Heart right ventricle (tissue), 16 donors: ENCODE measurements around the gene INSYN2B. TPM values are rescaled to one million over a fixed set of nuclear protein-coding genes. Genes with fewer than 3 reads are reported as not detected.
A peak's percentile ranks its signal among the peaks of the same experiment; 100 is the strongest.

Experiments
- ATAC-seq, 8 donors: fragments of 200-7000 bp; cut with Tn5 transposase; one replicate each; pipeline ENCODE4 v1.9.1; 2020; ENCODE audit warnings: mild to moderate bottlenecking in 8 of 8, moderate library complexity in 8 of 8, moderate number of reproducible peaks in 1 of 8
- DNase-seq, 2 donors: peaks; one replicate each; pipeline ENCODE4 v3.0.0-alpha.2; 2020
- H3K27ac ChIP-seq, 10 donors: fragments of 200-600 bp; sonication (generic) in 2 of 10; one replicate each; pipeline versions ENCODE4 v1.5.0 to v1.8.0; 2020 to 2022; ENCODE audit warnings: mild to moderate bottlenecking in 3 of 10
- H3K27me3 ChIP-seq, 7 donors: fragments of 200-600 bp; one replicate each; pipeline ENCODE4 v1.8.0; 2021 to 2022; ENCODE audit warnings: mild to moderate bottlenecking in 2 of 7
- H3K36me3 ChIP-seq, 9 donors: fragments of 200-600 bp; sonication (generic) in 1 of 9; one replicate each; pipeline versions ENCODE4 v1.5.0 to v1.8.0; 2020 to 2022; ENCODE audit warnings: mild to moderate bottlenecking in 2 of 9
- H3K4me1 ChIP-seq, 9 donors: fragments of 200-600 bp; sonication (generic) in 1 of 9; one replicate each; pipeline versions ENCODE4 v1.5.0 to v1.8.0; 2020 to 2022; ENCODE audit warnings: mild to moderate bottlenecking in 4 of 9
- H3K4me3 ChIP-seq, 10 donors: fragments of 200-600 bp; sonication (generic) in 2 of 10; one replicate each; pipeline versions ENCODE4 v1.5.0 to v1.8.0; 2020 to 2022; ENCODE audit warnings: mild to moderate bottlenecking in 7 of 10, moderate library complexity in 2 of 10
- H3K9me3 ChIP-seq, 11 donors: fragments of 200-600 bp in 10 of 11; sonication (generic) in 2 of 11; one replicate each; pipeline versions ENCODE4 v1.5.0 to v1.8.0; 2013 to 2022; ENCODE audit warnings: mild to moderate bottlenecking in 2 of 11, control low read depth in 1 of 11, moderate library complexity in 1 of 11
- CTCF ChIP-seq, 9 donors: fragments of 200-600 bp; sonication (generic) in 2 of 9; IDR thresholded peaks; one replicate each; pipeline versions ENCODE4 v1.5.0 to v1.8.0; 2021 to 2022; ENCODE audit warnings: antibody characterized with exemption in 9 of 9, mild to moderate bottlenecking in 5 of 9, moderate library complexity in 1 of 9
- WGBS, 2 donors: extraction: QIAGEN DNeasy Blood & Tissue Kit; methylation state at CpG; one replicate each; pipeline ENCODE4 v1.1.7; 2013; ENCODE audit warnings: inconsistent platforms in 1 of 2; 5-methylcytosine and 5-hydroxymethylcytosine counted together
- intact Hi-C, 10 donors: fragments of 100-400 bp; cut with DNase I; formaldehyde crosslinking; loops; one replicate each; pipeline versions ENCODE4 v1.11.1 to v1.14.2; 2022
- long read RNA-seq, 3 donors: library from polyadenylated mRNA; unstranded; transcript quantifications; one replicate each; pipeline ENCODE4 v2.0.0, GENCODE V29; 2020 to 2021
- polyA plus RNA-seq, 2 donors: library from polyadenylated mRNA; stranded (reverse); fragments of 200-250 nt; gene quantifications; one replicate each; pipeline ENCODE4 v1.2.3, GENCODE V29; 2013
- total RNA-seq, 10 donors: library from RNA; stranded (reverse); fragmentation: NEBNext Ultra II Directional in 3 of 10; extraction: Animal tissue kit (Norgen Biotek cat#: 25700) in 3 of 10; gene quantifications; one replicate each; pipeline versions ENCODE4 v1.2.1 to v1.2.4, GENCODE V29; 2021 to 2023
- donor health status: Arrhythmogenic right ventricular cardiomyopathy.
- donor health status: ischemic (EF 13 %, LVEDD 7.1; RV severe dilation, severe dysfunction).
- donor health status: healthy with polysubstance abuse.
- donor health status: DM: no; HTN: yes; CAD: no.
- donor health status: DM: no; HTN: no; CAD: no.
- donor health status: ischemic (EF 25% LVEDD 6.9; RV normal size, moderate dysfunction).
- donor health status: ischemic (EF 25% LVEDD 5.7; RV mildly dilated, moderate dysfunction).
- donor health status: healthy.
- donor health status: DM: yes; HTN: yes; CAD: no.
- donor health status: Ischemic cardiomyopathy.
- donor health status: ischemic (EF 35%, LVEDD 5.7; RV mildly dilated, moderate dysfunction).
- donor health status: nonischemic (EF 11% LVEDD 7.7; RV severe dilation, severe dysfunction).
- donor health status: DM: yes; HTN: yes; CAD: no.
- donor health status: PGD.
- donor health status: ischemic (EF 29% LVEDD 5.4; RV normal size, mild dysfunction).
- donor health status: nonischemic (EF 23%, LVEDD 6.1; RV moderate dilation, normal function).

Gene INSYN2B
- under 1 TPM in 4 of 10 donors, not detected in 6; 0.13 to 0.87 (median 0.19) TPM for total RNA-seq
- polyA plus RNA-seq: under 1 TPM in 1 of 2 donors, not detected in 1; 0.09 TPM
- long read RNA-seq, donor 1, partial matches to known transcripts: 1 of 1 reads
- long read RNA-seq, donor 1, other reads (novel, unspliced or antisense): 0 of 1 reads
- long read RNA-seq, donor 2: 0 reads
- long read RNA-seq, donor 3, partial matches to known transcripts: 0 of 1 reads
- long read RNA-seq, donor 3, other reads (novel, unspliced or antisense): 1 of 1 reads

- peaks cover 0 to 26% (median 0%) of the 10 kb centered on the region in 9 donors for H3K36me3 ChIP-seq
- H3K27ac ChIP-seq: peak within 1 kb of the TSS in 1 of 10 donors; percentile 41
- DNase-seq (peak; percentile 36 to 40), ATAC-seq (peak; percentile 75 to 89 (median 86))
- peak within 1 kb of the TSS in 7 of 10 donors; percentile 12 to 38 (median 25) for H3K4me3 ChIP-seq
- peaks cover 0 to 53% (median 23%) of the 10 kb centered on the region in 7 donors for H3K27me3 ChIP-seq
- WGBS, 2 donors: 10 to 12% methylated on average over 11 of the region's 11 CpGs
- peaks cover 0 to 9% (median 0%) of the 10 kb centered on the region in 9 donors for H3K4me1 ChIP-seq
- peak; percentile 11 to 65 (median 57) for TF ChIP-seq CTCF (IDR thresholded peaks at IDR 0.05)
- no peaks in the 10 kb centered on the region for H3K9me3 ChIP-seq
- intact Hi-C loops: loop anchor here in 7 of 10 donors (1.0 to 5.0 kb wide), 4 partner anchors 273 to 278 kb away; no protein-coding TSS in a partner anchor
Observed at GRCh38 chr5:169980418-169981053, at the start of gene INSYN2B. Gene INSYN2B (minus strand): TSS chr5:169980495. CDS start chr5:169883898, 96,597 bp downstream.

- Histone ChIP-seq H3K4me3 (no peak overlapping the region), H3K27ac (no peak overlapping the region), H3K9me3 (no peaks in the 10 kb centered on the region), H3K27me3 (peaks cover 0 to 10% (median 3%) of the 10 kb centered on the region in 7 donors), H3K4me1 (no peaks in the 10 kb centered on the region), H3K36me3 (peaks cover 0 to 69% (median 0%) of the 10 kb centered on the region in 9 donors)
- 59 to 81% methylated on average over 2 of the region's 2 CpGs for WGBS, 2 donors
- no peak for ATAC-seq
- TF ChIP-seq CTCF (IDR thresholded peaks at IDR 0.05): no peak
- no peak for DNase-seq
- intact Hi-C loops: no loop called here
Observed at GRCh38 chr5:170028124-170028523, 47.8 kb upstream of the INSYN2B start.

- TF ChIP-seq CTCF (IDR thresholded peaks at IDR 0.05): no peak
- Histone ChIP-seq H3K27ac (no peak overlapping the region), H3K4me3 (no peak overlapping the region), H3K27me3 (peaks cover 0 to 24% (median 7%) of the 10 kb centered on the region in 7 donors), H3K9me3 (no peaks in the 10 kb centered on the region), H3K36me3 (peaks cover 0 to 79% (median 0%) of the 10 kb centered on the region in 9 donors), H3K4me1 (no peaks in the 10 kb centered on the region)
- DNase-seq (no peak), ATAC-seq (no peak)
- intact Hi-C loops: no loop called here
- WGBS, 2 donors: 81 to 86% methylated on average over 8 of the region's 8 CpGs
Observed at GRCh38 chr5:170025853-170026252, 45.6 kb upstream of the INSYN2B start.

GRCh38 chr5:170021506-170021905, 41.2 kb upstream of the INSYN2B start:
- Histone ChIP-seq H3K36me3 (peaks cover 0 to 76% (median 0%) of the 10 kb centered on the region in 9 donors), H3K4me3 (no peak overlapping the region), H3K9me3 (no peaks in the 10 kb centered on the region), H3K27ac (no peak overlapping the region), H3K4me1 (no peaks in the 10 kb centered on the region), H3K27me3 (peaks cover 0 to 32% (median 20%) of the 10 kb centered on the region in 7 donors)
- 62% methylated on average over 8 of the region's 8 CpGs for WGBS, 2 donors
- intact Hi-C loops: no loop called here
- ATAC-seq (no peak), DNase-seq (no peak)
- TF ChIP-seq CTCF (IDR thresholded peaks at IDR 0.05): no peak
